ENCODE measurements around the gene PLEKHM3. TPM values are rescaled to one million over a fixed set of nuclear protein-coding genes. Genes with fewer than 3 reads are reported as not detected.
A peak's percentile ranks its signal among the peaks of the same experiment; 100 is the strongest.

Gene PLEKHM3
- total and polyA plus RNA-seq, 2 of the 4 experiments (the other 2 are of a cell fraction), result 2.4 to 11.3 TPM

GRCh38 chr2:207847807-207848544 is 177.4 kb downstream of the PLEKHM3 start:
- TF ChIP-seq BHLHE40 (IDR thresholded peaks at IDR 0.05; ENCODE audit: low read depth, low read length) (no peak), POLR2A (IDR thresholded peaks at IDR 0.05; ENCODE audit: low read depth, low read length) (no peak), MXI1 (IDR thresholded peaks at IDR 0.05; ENCODE audit: borderline replicate concordance, low read depth, low read length) (no peak), SMC3 (IDR thresholded peaks at IDR 0.05; ENCODE audit: low read depth, low read length) (no peak), MAZ (IDR thresholded peaks at IDR 0.05; ENCODE audit: borderline replicate concordance, low read depth, low read length) (no peak), CHD1 (IDR thresholded peaks at IDR 0.05; ENCODE audit: low read depth, low read length) (no peak), NFE2L2 (IDR thresholded peaks at IDR 0.05; ENCODE audit: low read depth, low read length) (no peak), RCOR1 (IDR thresholded peaks at IDR 0.05; ENCODE audit: insufficient replicate concordance, low read length) (no peak), RAD21 (IDR thresholded peaks at IDR 0.05; ENCODE audit: low read length) (no peak), RFX5 (IDR thresholded peaks at IDR 0.05; ENCODE audit: low read depth, low read length) (no peak), MAFK (IDR thresholded peaks at IDR 0.05; ENCODE audit: low read depth, low read length) (no peak), ELK1 (IDR thresholded peaks at IDR 0.05; ENCODE audit: borderline replicate concordance, low read depth, low read length) (no peak), FOS (IDR thresholded peaks at IDR 0.05; ENCODE audit: low read depth, low read length) (no peak)
- TF ChIP-seq, protein P1, sequence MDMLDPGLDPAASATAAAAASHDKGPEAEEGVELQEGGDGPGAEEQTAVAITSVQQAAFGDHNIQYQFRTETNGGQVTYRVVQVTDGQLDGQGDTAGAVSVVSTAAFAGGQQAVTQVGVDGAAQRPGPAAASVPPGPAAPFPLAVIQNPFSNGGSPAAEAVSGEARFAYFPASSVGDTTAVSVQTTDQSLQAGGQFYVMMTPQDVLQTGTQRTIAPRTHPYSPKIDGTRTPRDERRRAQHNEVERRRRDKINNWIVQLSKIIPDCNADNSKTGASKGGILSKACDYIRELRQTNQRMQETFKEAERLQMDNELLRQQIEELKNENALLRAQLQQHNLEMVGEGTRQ (IDR thresholded peaks at IDR 0.05; ENCODE audit: low read depth, low read length), result no peak
- H3K9ac ChIP-seq (ENCODE audit: low read depth, low read length), result no peak overlapping the region
- BruUV-seq (replicated peaks), result no TSS peak
- no peak overlapping the region for H4K5ac ChIP-seq (ENCODE audit: low read depth, low read length)
- no peak overlapping the region for H2AK5ac ChIP-seq (ENCODE audit: low read depth, low read length)
- no peaks in the 10 kb centered on the region for H3K79me1 ChIP-seq (ENCODE audit: low read depth in 1 of 2, low read length in 2 of 2)
- no peaks in the 10 kb centered on the region for H3K36me3 ChIP-seq (ENCODE audit: control insufficient read depth, insufficient read depth, low read length)
- no peak overlapping the region for H2AFZ ChIP-seq (replicated peaks; ENCODE audit: low read length, poor library complexity)
- DNase-seq (peak; percentile 32), ATAC-seq (ENCODE audit: low read depth) (peak; percentile 57)
- no peak overlapping the region for H3K27ac ChIP-seq (ENCODE audit: insufficient read depth, low read length)
- H3K4ac ChIP-seq (ENCODE audit: low read depth, low read length), result no peak overlapping the region
- no peak overlapping the region for H3K14ac ChIP-seq (replicated peaks; ENCODE audit: low read depth, low read length)
- no peaks in the 10 kb centered on the region for H3K27me3 ChIP-seq (ENCODE audit: control insufficient read depth, insufficient read depth, low read length)
- intact Hi-C loops (cut with micrococcal nuclease), result no loop called here
- no peak overlapping the region for H2BK5ac ChIP-seq (ENCODE audit: low read depth, low read length, poor library complexity, severe bottlenecking)
- ChIA-PET CTCF (interaction anchor here (0.6 kb wide), 1 partner anchor 75 kb away, joined by 4 read pairs; no protein-coding TSS in a partner anchor), POLR2A (ENCODE audit: unreplicated experiment) (no interaction called here)
- H3K4me3 ChIP-seq (ENCODE audit: insufficient read depth, low read depth, low read length), result no peak overlapping the region
- H4K91ac ChIP-seq (ENCODE audit: insufficient read depth, low read depth, low read length), result no peak overlapping the region
- no peak overlapping the region for H4K8ac ChIP-seq (ENCODE audit: low read depth in 2 of 2, low read length in 2 of 2)
- no peak overlapping the region for H3K23ac ChIP-seq (ENCODE audit: low read depth, low read length)
- H4K20me1 ChIP-seq (ENCODE audit: insufficient read depth, low read length), result no peaks in the 10 kb centered on the region
- H2BK20ac ChIP-seq (ENCODE audit: low read depth, low read length), result no peak overlapping the region
- no peak overlapping the region for H2BK120ac ChIP-seq (ENCODE audit: low read depth, low read length)
- 40% methylated on average over 2 of the region's 4 CpGs; no CpG with 5 or more reads in 1 of the 2 experiments for WGBS, 2 experiments (ENCODE audit: extremely low coverage in 2 of 2, insufficient read length in 1 of 2)
- in situ Hi-C loops (cut with MboI; ENCODE audit: low sequenced_read_pairs), result no loop called here
- no peak overlapping the region for H3K4me2 ChIP-seq (ENCODE audit: low read depth, low read length)
- no peak overlapping the region for H3K18ac ChIP-seq (ENCODE audit: low read depth, low read length)
- no peak overlapping the region for H2AK9ac ChIP-seq (replicated peaks; ENCODE audit: low read depth, low read length, poor library complexity)
- no peak overlapping the region for H3K56ac ChIP-seq (ENCODE audit: extremely low read depth, insufficient read depth, low read length)
- H3K4me1 ChIP-seq (ENCODE audit: control insufficient read depth, insufficient read depth, low read length), result peaks cover 7% of the 10 kb centered on the region
- H2BK15ac ChIP-seq (ENCODE audit: low read depth, low read length), result no peak overlapping the region
- H3K9me3 ChIP-seq (ENCODE audit: control insufficient read depth, insufficient read depth, low read length), result no peaks in the 10 kb centered on the region
- no peaks in the 10 kb centered on the region; the same call in 1 of the 2 replicates for H3K9me1 ChIP-seq (ENCODE audit: insufficient read depth, low read length)
- dilution Hi-C loops (cut with HindIII; ENCODE audit: low sequenced_read_pairs, unreplicated experiment), result no loop called here

All from IMR-90 (cell line).